DMS 273 (cell line): ENCODE measurements around the gene ACAA1.

Experiments used
- DNase-seq: peaks from one replicate; lab custom pipeline; 2025; ENCODE audit not compliant: unreplicated experiment; lab: John Stamatoyannopoulos, UW

Gene ACAA1

GRCh38 chr3:38154033-38154494, 17.1 kb upstream of the ACAA1 start:
- no peak for DNase-seq

- no peak for DNase-seq
These were observed 16.3 kb upstream of the ACAA1 start for GRCh38 chr3:38153221-38153620.

- DNase-seq, result no peak
These were observed 15.7 kb upstream of the ACAA1 start for GRCh38 chr3:38152609-38153008.

GRCh38 chr3:38151667-38152265, 14.8 kb upstream of the ACAA1 start:
- DNase-seq, result no peak

- no peak for DNase-seq
These were observed 14.0 kb upstream of the ACAA1 start for GRCh38 chr3:38150780-38151528.

- no peak for DNase-seq
These were observed 12.8 kb upstream of the ACAA1 start for GRCh38 chr3:38149708-38150107.

GRCh38 chr3:38148311-38148882, 11.5 kb upstream of the ACAA1 start:
- no peak for DNase-seq

- DNase-seq, result no peak
These were observed 10.5 kb upstream of the ACAA1 start for GRCh38 chr3:38147421-38147820.

GRCh38 chr3:38146504-38146903, 9.6 kb upstream of the ACAA1 start:
- DNase-seq, result no peak

GRCh38 chr3:38143511-38143910, 6.6 kb upstream of the ACAA1 start:
- no peak for DNase-seq

GRCh38 chr3:38142959-38143358, 6.0 kb upstream of the ACAA1 start:
- DNase-seq, result no peak

- no peak for DNase-seq
These were observed 5.0 kb upstream of the ACAA1 start for GRCh38 chr3:38141952-38142273.

- DNase-seq, result no peak
These were observed 4.4 kb upstream of the ACAA1 start for GRCh38 chr3:38141173-38141951.

GRCh38 chr3:38140326-38141172, 3.6 kb upstream of the ACAA1 start:
- DNase-seq, result no peak

GRCh38 chr3:38139652-38140051, 2.7 kb upstream of the ACAA1 start:
- no peak for DNase-seq

- no peak for DNase-seq
These were observed 2.3 kb upstream of the ACAA1 start for GRCh38 chr3:38139191-38139590.

GRCh38 chr3:38138349-38139190, 1.6 kb upstream of the ACAA1 start, which contains the start of gene MYD88:
TSS of gene MYD88 (plus strand) at chr3:38138661. CDS start at chr3:38138701, 40 bp downstream.
- DNase-seq, result peak; percentile 78

GRCh38 chr3:38137615-38138348, 855 bp upstream of the ACAA1 start:
- no peak for DNase-seq

GRCh38 chr3:38136393-38136776, 542 bp downstream of the ACAA1 start:
- peak; percentile 56 for DNase-seq
